MM.1S (cell line): ENCODE measurements around the gene GPR34.
"Not testable (repeated sequence)": the region's sequence is repeated elsewhere in the genome, so short reads cannot be mapped to it uniquely, and the experiment has no call there.

ENCODE experiments used
- DNase-seq: peaks from one replicate; pipeline ENCODE4 v3.0.0-alpha.2; 2015
- H2AFZ ChIP-seq: fragments of 300-600 bp; sonication (generic); 2 replicates; pipeline ENCODE4 v1.6.0; 2016; ENCODE audit warnings: antibody characterized with exemption, low read length
- H3F3A ChIP-seq: fragments of 300-600 bp; sonication (generic); 2 replicates; pipeline ENCODE4 v1.6.1; 2016; ENCODE audit warnings: mild to moderate bottlenecking, antibody characterized with exemption, low read length, moderate library complexity, mixed read lengths; ENCODE audit not compliant: insufficient read depth
- H3K27ac ChIP-seq: fragments of 300-600 bp; sonication (generic); 2 replicates; pipeline ENCODE4 v1.5.1; 2016; ENCODE audit warnings: mild to moderate bottlenecking, low read length
- H3K27me3 ChIP-seq: fragments of 300-600 bp; sonication (generic); replicated peaks from 2 replicates; pipeline ENCODE4 v1.6.0; 2016; ENCODE audit warnings: low read length; ENCODE audit not compliant: insufficient read depth
- H3K36me3 ChIP-seq: fragments of 300-600 bp; sonication (generic); replicated peaks from 2 replicates; pipeline ENCODE4 v1.6.1; 2016; ENCODE audit warnings: mild to moderate bottlenecking, low read length, mixed read lengths; ENCODE audit not compliant: insufficient read depth
- H3K4me1 ChIP-seq: fragments of 300-600 bp; sonication (generic); 2 replicates; pipeline ENCODE4 v1.6.1; 2016; ENCODE audit warnings: low read length, mixed read lengths
- H3K4me2 ChIP-seq: fragments of 300-600 bp; sonication (generic); 2 replicates; pipeline ENCODE4 v1.6.0; 2016; ENCODE audit warnings: low read depth, low read length
- H3K4me3 ChIP-seq: fragments of 300-600 bp; sonication (generic); 2 replicates; pipeline ENCODE4 v1.5.1; 2016; ENCODE audit warnings: low read length, mixed read lengths
- H3K79me2 ChIP-seq: fragments of 300-600 bp; sonication (generic); 2 replicates; pipeline ENCODE4 v1.6.1; 2016; ENCODE audit warnings: mixed run types, low read length, mixed read lengths
- H3K9ac ChIP-seq: fragments of 300-600 bp; sonication (generic); 2 replicates; pipeline ENCODE4 v1.6.1; 2016; ENCODE audit warnings: low read length, mixed read lengths
- H3K9me2 ChIP-seq: fragments of 300-600 bp; sonication (generic); replicated peaks from 2 replicates; pipeline ENCODE4 v1.6.1; 2016; ENCODE audit warnings: mild to moderate bottlenecking, low read length, mixed read lengths; ENCODE audit not compliant: insufficient read depth
- H3K9me3 ChIP-seq: fragments of 300-600 bp; sonication (generic); replicated peaks from 2 replicates; pipeline ENCODE4 v1.6.1; 2016; ENCODE audit warnings: mild to moderate bottlenecking, low read length, mixed read lengths; ENCODE audit not compliant: insufficient read depth
- H4K20me1 ChIP-seq: fragments of 300-600 bp; sonication (generic); 2 replicates; pipeline ENCODE4 v1.6.1; 2016; ENCODE audit warnings: mild to moderate bottlenecking, low read length, moderate library complexity, mixed read lengths; ENCODE audit not compliant: insufficient read depth
- EZH2 ChIP-seq: fragments of 300-600 bp; sonication (generic); optimal IDR thresholded peaks from 2 replicates; pipeline ENCODE3; 2017; ENCODE audit warnings: low read depth, mild to moderate bottlenecking, antibody characterized with exemption, low read length, mixed read lengths
- EZH2phosphoT487 ChIP-seq: fragments of 300-600 bp; sonication (generic); IDR thresholded peaks from 2 replicates; pipeline ENCODE4 v1.6.1; 2018; ENCODE audit warnings: antibody characterized with exemption, low read length
- TF ChIP-seq, protein P1 (sequence below): fragments of 300-600 bp; sonication (generic); IDR thresholded peaks from 2 replicates; pipeline ENCODE4 v1.5.1; 2016; ENCODE audit warnings: antibody characterized with exemption, low read length, mixed read lengths

The GPR34 gene

GRCh38 chrX:41716767-41717473, 28.1 kb downstream of the GPR34 start:
- TF ChIP-seq EZH2 (no peak), EZH2phosphoT487 (no peak)
- TF ChIP-seq, protein P1, sequence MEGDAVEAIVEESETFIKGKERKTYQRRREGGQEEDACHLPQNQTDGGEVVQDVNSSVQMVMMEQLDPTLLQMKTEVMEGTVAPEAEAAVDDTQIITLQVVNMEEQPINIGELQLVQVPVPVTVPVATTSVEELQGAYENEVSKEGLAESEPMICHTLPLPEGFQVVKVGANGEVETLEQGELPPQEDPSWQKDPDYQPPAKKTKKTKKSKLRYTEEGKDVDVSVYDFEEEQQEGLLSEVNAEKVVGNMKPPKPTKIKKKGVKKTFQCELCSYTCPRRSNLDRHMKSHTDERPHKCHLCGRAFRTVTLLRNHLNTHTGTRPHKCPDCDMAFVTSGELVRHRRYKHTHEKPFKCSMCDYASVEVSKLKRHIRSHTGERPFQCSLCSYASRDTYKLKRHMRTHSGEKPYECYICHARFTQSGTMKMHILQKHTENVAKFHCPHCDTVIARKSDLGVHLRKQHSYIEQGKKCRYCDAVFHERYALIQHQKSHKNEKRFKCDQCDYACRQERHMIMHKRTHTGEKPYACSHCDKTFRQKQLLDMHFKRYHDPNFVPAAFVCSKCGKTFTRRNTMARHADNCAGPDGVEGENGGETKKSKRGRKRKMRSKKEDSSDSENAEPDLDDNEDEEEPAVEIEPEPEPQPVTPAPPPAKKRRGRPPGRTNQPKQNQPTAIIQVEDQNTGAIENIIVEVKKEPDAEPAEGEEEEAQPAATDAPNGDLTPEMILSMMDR, result no peak
- no peaks in the 10 kb centered on the region for H3K9me3 ChIP-seq

GRCh38 chrX:41718481-41719235, 29.9 kb downstream of the GPR34 start:
- Histone ChIP-seq H3K4me3 (no peak overlapping the region), H3F3A (no peaks in the 10 kb centered on the region), H3K79me2 (no peaks in the 10 kb centered on the region), H3K4me1 (no peaks in the 10 kb centered on the region), H2AFZ (no peak overlapping the region), H3K36me3 (no peaks in the 10 kb centered on the region), H3K9me2 (no peaks in the 10 kb centered on the region; the same call in 1 of the 2 replicates), H3K27me3 (no peaks in the 10 kb centered on the region), H3K27ac (no peak overlapping the region), H3K4me2 (no peak overlapping the region), H3K9ac (no peak overlapping the region), H3K9me3 (no peaks in the 10 kb centered on the region), H4K20me1 (no peaks in the 10 kb centered on the region)
- no peak for TF ChIP-seq EZH2phosphoT487
- TF ChIP-seq, protein P1, result no peak
- no peak for TF ChIP-seq EZH2
- DNase-seq, result no peak

More at GRCh38 chrX:41716767-41717473, 28.1 kb downstream of the GPR34 start:
- Histone ChIP-seq H3K27me3 (no peaks in the 10 kb centered on the region), H3K4me3 (no peak overlapping the region), H3K4me2 (no peak overlapping the region), H2AFZ (no peak overlapping the region), H3K27ac (no peak overlapping the region), H3K9me2 (no peaks in the 10 kb centered on the region), H3K4me1 (no peaks in the 10 kb centered on the region), H3K9ac (no peak overlapping the region), H3K36me3 (no peaks in the 10 kb centered on the region), H4K20me1 (no peaks in the 10 kb centered on the region), H3K79me2 (no peaks in the 10 kb centered on the region), H3F3A (no peaks in the 10 kb centered on the region)
- no peak for DNase-seq

DNA sequence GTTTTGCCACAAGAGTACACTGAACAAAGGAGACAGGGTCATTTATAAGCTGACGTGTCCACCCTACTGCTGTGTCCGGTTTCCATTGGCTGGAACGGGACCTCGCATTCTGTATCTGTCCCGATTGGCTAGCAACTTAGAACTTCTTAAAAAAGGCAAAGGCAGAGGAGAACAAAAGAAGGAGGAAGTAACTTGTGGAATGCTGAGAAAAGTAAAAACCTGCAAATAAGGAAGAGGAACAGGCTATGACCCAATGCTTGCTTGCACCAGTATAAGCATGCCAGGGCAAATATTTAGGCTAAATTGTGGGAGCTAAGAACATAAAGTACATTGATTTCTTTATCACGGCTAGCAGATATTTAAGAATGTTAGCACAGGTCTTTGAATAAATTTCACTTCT, 30.8 kb downstream of the GPR34 start:
- not testable (repeated sequence) for DNase-seq, H3K9me3 ChIP-seq, H3K4me3 ChIP-seq, H3K36me3 ChIP-seq, H3K4me2 ChIP-seq, H3K4me1 ChIP-seq, H2AFZ ChIP-seq, H3K27me3 ChIP-seq, H3F3A ChIP-seq, H3K9ac ChIP-seq, H3K27ac ChIP-seq, H3K79me2 ChIP-seq, H4K20me1 ChIP-seq, H3K9me2 ChIP-seq
